ENCODE measurements around the gene COQ8B. TPM values are rescaled to one million over a fixed set of nuclear protein-coding genes. Genes with fewer than 3 reads are reported as not detected.
"Not testable (repeated sequence)": the region's sequence is repeated elsewhere in the genome, so short reads cannot be mapped to it uniquely, and the experiment has no call there.

Gene COQ8B
- total RNA-seq, 1 donor from 2014 or later = 16.5 TPM

- no peak for DNase-seq (ENCODE audit: low read depth, low spot score)
Measured at GRCh38 chr19:40742477-40742876, 25.8 kb upstream of the COQ8B start.

GRCh38 chr19:40741527-40742390 lies 25.1 kb upstream of the COQ8B start:
- no peak for DNase-seq (ENCODE audit: low read depth, low spot score)

GRCh38 chr19:40740747-40741146 lies 24.1 kb upstream of the COQ8B start:
- DNase-seq (ENCODE audit: low read depth, low spot score) = no peak

- DNase-seq (ENCODE audit: low read depth, low spot score) = no peak
Measured at GRCh38 chr19:40739871-40740703, 23.4 kb upstream of the COQ8B start.

GRCh38 chr19:40739030-40739839 lies 22.5 kb upstream of the COQ8B start:
- DNase-seq (ENCODE audit: low read depth, low spot score) = no peak

GRCh38 chr19:40737102-40737644 lies 20.5 kb upstream of the COQ8B start:
- no peak for DNase-seq (ENCODE audit: low read depth, low spot score)

GRCh38 chr19:40736661-40737060 lies 20.0 kb upstream of the COQ8B start:
- DNase-seq (ENCODE audit: low read depth, low spot score) = no peak

- no peak for DNase-seq (ENCODE audit: low read depth, low spot score)
Measured at GRCh38 chr19:40735013-40735771, 18.5 kb upstream of the COQ8B start.

- DNase-seq (ENCODE audit: low read depth, low spot score) = no peak
Measured at GRCh38 chr19:40733149-40733548, 16.5 kb upstream of the COQ8B start.

- DNase-seq (ENCODE audit: low read depth, low spot score) = not testable (repeated sequence)
Measured at GRCh38 chr19:40732304-40732703, 15.6 kb upstream of the COQ8B start.

GRCh38 chr19:40730065-40730464 lies 13.4 kb upstream of the COQ8B start:
- DNase-seq (ENCODE audit: low read depth, low spot score) = not testable (repeated sequence)

- DNase-seq (ENCODE audit: low read depth, low spot score) = no peak
Measured at GRCh38 chr19:40726279-40726678, 9.6 kb upstream of the COQ8B start.

- DNase-seq (ENCODE audit: low read depth, low spot score) = no peak
Measured at GRCh38 chr19:40724855-40725254, 8.2 kb upstream of the COQ8B start.

GRCh38 chr19:40724315-40724714 lies 7.6 kb upstream of the COQ8B start:
- no peak for DNase-seq (ENCODE audit: low read depth, low spot score)

- DNase-seq (ENCODE audit: low read depth, low spot score) = no peak
Measured at GRCh38 chr19:40723661-40724254, 7.1 kb upstream of the COQ8B start.

- DNase-seq (ENCODE audit: low read depth, low spot score) = no peak
Measured at GRCh38 chr19:40721936-40722661, 5.4 kb upstream of the COQ8B start.

- DNase-seq (ENCODE audit: low read depth, low spot score) = no peak
Measured at GRCh38 chr19:40721140-40721486, 4.4 kb upstream of the COQ8B start.

- no peak for DNase-seq (ENCODE audit: low read depth, low spot score)
Measured at GRCh38 chr19:40719414-40719894, 2.8 kb upstream of the COQ8B start.

- DNase-seq (ENCODE audit: low read depth, low spot score) = no peak
Measured at GRCh38 chr19:40718774-40719391, 2.2 kb upstream of the COQ8B start.

Measured in pulmonary artery endothelial cell (primary cell).